ENCODE measurements around the gene RAVER2.

RAVER2 gene

DNA sequence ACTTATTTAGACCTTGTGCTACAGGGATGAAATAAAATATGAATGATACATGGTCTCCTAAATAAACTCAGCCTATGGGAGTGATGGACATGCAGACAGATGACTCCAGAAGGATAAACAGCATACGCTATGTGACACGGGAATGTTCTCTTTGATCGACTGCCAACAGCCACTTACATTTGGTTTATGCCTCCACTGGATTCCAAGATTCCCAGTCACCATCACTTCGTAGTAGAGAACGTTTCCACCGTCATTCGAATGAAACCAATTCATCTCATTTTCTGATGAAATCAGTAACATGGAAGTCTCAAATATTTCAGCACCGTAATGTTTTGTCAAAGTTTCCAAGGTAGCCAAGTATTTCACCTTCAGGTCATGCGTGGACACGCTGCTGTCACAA, 121.8 kb downstream of the RAVER2 start:
- no peaks in the 10 kb centered on the region for H3K27me3 ChIP-seq (ENCODE audit: insufficient read depth, poor library complexity, severe bottlenecking)
- H3K27ac ChIP-seq (ENCODE audit: poor library complexity, severe bottlenecking): no peak overlapping the region
- TF ChIP-seq, protein P1, sequence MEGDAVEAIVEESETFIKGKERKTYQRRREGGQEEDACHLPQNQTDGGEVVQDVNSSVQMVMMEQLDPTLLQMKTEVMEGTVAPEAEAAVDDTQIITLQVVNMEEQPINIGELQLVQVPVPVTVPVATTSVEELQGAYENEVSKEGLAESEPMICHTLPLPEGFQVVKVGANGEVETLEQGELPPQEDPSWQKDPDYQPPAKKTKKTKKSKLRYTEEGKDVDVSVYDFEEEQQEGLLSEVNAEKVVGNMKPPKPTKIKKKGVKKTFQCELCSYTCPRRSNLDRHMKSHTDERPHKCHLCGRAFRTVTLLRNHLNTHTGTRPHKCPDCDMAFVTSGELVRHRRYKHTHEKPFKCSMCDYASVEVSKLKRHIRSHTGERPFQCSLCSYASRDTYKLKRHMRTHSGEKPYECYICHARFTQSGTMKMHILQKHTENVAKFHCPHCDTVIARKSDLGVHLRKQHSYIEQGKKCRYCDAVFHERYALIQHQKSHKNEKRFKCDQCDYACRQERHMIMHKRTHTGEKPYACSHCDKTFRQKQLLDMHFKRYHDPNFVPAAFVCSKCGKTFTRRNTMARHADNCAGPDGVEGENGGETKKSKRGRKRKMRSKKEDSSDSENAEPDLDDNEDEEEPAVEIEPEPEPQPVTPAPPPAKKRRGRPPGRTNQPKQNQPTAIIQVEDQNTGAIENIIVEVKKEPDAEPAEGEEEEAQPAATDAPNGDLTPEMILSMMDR (IDR thresholded peaks at IDR 0.05; ENCODE audit: poor library complexity, severe bottlenecking): no peak
- H3K9me3 ChIP-seq (ENCODE audit: severe bottlenecking): no peaks in the 10 kb centered on the region
- ATAC-seq (ENCODE audit: low read depth) (no peak), DNase-seq (ENCODE audit: low spot score) (no peak)
- H3K36me3 ChIP-seq (ENCODE audit: low read depth): peaks cover 21% of the 10 kb centered on the region
- no peak overlapping the region for H3K4me3 ChIP-seq (ENCODE audit: severe bottlenecking)
- no peaks in the 10 kb centered on the region for H3K4me1 ChIP-seq (ENCODE audit: insufficient read depth, poor library complexity, severe bottlenecking)

DNA sequence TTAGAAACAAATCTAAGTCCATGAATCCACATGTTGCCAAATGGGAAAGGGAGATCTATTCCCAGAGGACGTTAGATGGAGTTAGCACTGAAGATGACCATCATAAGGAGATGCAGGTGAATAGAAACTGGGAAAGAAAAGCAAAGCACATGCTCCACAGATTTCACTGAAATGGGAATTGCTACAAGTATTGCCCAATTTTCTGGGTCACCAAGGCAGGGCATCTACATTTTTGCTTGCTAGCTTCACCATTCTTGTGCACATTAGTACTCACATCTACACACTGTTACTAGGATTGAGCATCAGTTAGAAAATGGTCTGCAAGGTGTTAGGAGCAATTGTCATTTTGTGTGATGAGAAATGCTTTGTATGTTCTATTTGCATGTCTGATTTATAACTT, 122.4 kb downstream of the RAVER2 start:
- DNase-seq (ENCODE audit: low spot score): no peak
- no peak for ATAC-seq (ENCODE audit: low read depth)
- Histone ChIP-seq H3K27me3 (ENCODE audit: insufficient read depth, poor library complexity, severe bottlenecking) (no peaks in the 10 kb centered on the region), H3K36me3 (ENCODE audit: low read depth) (peaks cover 23% of the 10 kb centered on the region), H3K9me3 (ENCODE audit: severe bottlenecking) (no peaks in the 10 kb centered on the region), H3K4me1 (ENCODE audit: insufficient read depth, poor library complexity, severe bottlenecking) (no peaks in the 10 kb centered on the region), H3K4me3 (ENCODE audit: severe bottlenecking) (no peak overlapping the region), H3K27ac (ENCODE audit: poor library complexity, severe bottlenecking) (no peak overlapping the region)
- TF ChIP-seq, protein P1 (IDR thresholded peaks at IDR 0.05; ENCODE audit: poor library complexity, severe bottlenecking): no peak

DNA sequence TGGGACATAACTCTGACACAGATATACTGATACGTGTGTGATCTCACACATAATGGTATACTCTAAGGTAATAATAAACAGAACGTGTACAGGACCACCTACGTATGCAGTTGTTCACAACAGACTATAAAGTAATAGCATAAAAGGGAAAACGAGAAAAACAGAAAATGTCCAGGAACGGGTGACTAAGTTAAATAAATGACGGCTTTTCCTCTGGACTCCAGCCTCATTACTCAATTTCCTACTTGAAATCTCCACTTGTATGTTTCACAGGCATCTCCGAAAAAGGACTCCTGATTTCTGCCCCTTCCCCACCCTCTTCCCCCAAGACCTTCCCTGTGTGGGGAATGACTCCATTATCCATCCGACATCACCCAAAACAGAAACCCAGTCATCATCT, 126.4 kb downstream of the RAVER2 start:
- TF ChIP-seq, protein P1 (IDR thresholded peaks at IDR 0.05; ENCODE audit: poor library complexity, severe bottlenecking): no peak
- no peak overlapping the region for H3K27ac ChIP-seq (ENCODE audit: poor library complexity, severe bottlenecking)
- DNase-seq (ENCODE audit: low spot score) (no peak), ATAC-seq (ENCODE audit: low read depth) (no peak)
- H3K27me3 ChIP-seq (ENCODE audit: insufficient read depth, poor library complexity, severe bottlenecking): no peaks in the 10 kb centered on the region
- peaks cover 17% of the 10 kb centered on the region for H3K36me3 ChIP-seq (ENCODE audit: low read depth)
- H3K4me1 ChIP-seq (ENCODE audit: insufficient read depth, poor library complexity, severe bottlenecking): no peaks in the 10 kb centered on the region
- no peaks in the 10 kb centered on the region for H3K9me3 ChIP-seq (ENCODE audit: severe bottlenecking)
- H3K4me3 ChIP-seq (ENCODE audit: severe bottlenecking): no peak overlapping the region

DNA sequence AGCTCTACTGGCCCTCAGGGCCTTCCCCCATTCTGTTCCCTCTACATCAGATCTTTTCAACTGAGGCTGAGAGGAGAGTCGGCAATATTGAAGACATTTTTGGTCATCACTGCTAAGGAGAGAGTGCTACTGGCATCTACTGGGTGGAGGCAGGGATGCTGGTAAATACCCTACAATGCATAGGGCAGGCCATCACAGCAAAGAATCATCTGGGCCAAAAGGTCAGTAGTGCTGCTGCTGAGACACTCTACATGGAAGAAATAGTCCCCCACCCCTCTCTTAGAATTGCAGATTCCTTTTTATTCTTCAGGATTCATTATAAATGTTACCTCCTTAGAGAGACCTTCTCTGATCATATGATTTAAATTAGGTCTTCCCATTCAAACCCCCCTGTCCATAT, 127.2 kb downstream of the RAVER2 start:
- no peaks in the 10 kb centered on the region for H3K4me1 ChIP-seq (ENCODE audit: insufficient read depth, poor library complexity, severe bottlenecking)
- peaks cover 14% of the 10 kb centered on the region; the same call in 1 of the 2 replicates for H3K36me3 ChIP-seq (ENCODE audit: low read depth)
- ATAC-seq (ENCODE audit: low read depth) (no peak), DNase-seq (ENCODE audit: low spot score) (no peak)
- H3K9me3 ChIP-seq (ENCODE audit: severe bottlenecking): no peaks in the 10 kb centered on the region
- no peak overlapping the region for H3K4me3 ChIP-seq (ENCODE audit: severe bottlenecking)
- no peaks in the 10 kb centered on the region for H3K27me3 ChIP-seq (ENCODE audit: insufficient read depth, poor library complexity, severe bottlenecking)
- no peak overlapping the region for H3K27ac ChIP-seq (ENCODE audit: poor library complexity, severe bottlenecking)
- TF ChIP-seq, protein P1 (IDR thresholded peaks at IDR 0.05; ENCODE audit: poor library complexity, severe bottlenecking): no peak

DNA sequence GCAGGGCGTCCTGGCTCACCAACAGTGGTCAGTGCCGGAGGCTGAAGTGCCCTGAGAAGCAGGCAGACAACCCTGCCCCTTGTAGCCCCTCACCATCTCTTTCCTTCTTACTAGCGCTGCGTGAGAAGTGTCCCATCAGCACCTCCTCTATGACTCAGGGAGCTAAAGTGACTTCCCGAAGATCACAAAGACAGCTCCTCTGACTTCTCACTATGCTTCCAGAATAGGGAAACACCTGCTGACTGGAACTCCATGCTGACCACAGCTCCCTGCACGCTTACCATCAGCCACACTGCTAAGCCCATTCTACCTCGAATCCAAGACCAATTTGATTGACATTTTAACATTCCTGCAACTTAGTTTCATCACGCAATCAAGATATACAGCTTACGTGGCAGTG, 128.7 kb downstream of the RAVER2 start:
- no peak overlapping the region for H3K4me3 ChIP-seq (ENCODE audit: severe bottlenecking)
- peaks cover 15% of the 10 kb centered on the region; the same call in 1 of the 2 replicates for H3K36me3 ChIP-seq (ENCODE audit: low read depth)
- DNase-seq (ENCODE audit: low spot score): no peak
- TF ChIP-seq, protein P1 (IDR thresholded peaks at IDR 0.05; ENCODE audit: poor library complexity, severe bottlenecking): no peak
- H3K4me1 ChIP-seq (ENCODE audit: insufficient read depth, poor library complexity, severe bottlenecking): no peaks in the 10 kb centered on the region
- ATAC-seq (ENCODE audit: low read depth): no peak
- no peaks in the 10 kb centered on the region for H3K27me3 ChIP-seq (ENCODE audit: insufficient read depth, poor library complexity, severe bottlenecking)
- no peaks in the 10 kb centered on the region for H3K9me3 ChIP-seq (ENCODE audit: severe bottlenecking)
- no peak overlapping the region for H3K27ac ChIP-seq (ENCODE audit: poor library complexity, severe bottlenecking)
